Measurements from ENCODE around the gene SLC35A5.

DNA sequence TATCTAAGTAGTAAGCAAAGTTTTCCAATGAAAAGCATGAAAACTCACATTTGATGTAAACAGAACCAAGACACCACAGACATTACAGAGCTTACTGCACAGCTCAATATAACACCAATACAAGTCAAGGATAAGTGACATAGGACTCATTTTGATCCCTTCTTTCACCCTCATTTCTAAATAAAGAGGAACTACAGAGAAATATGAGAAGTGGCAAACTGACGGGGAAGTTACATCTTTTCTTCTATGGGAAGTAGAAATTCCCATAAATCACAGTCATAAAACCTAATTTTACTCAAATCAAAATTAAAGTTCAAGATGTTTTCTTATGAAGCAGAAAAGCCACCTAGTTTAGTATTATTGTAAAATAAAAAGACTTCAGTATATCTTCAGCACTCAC is 3.9 kb upstream of the SLC35A5 start:
- TF ChIP-seq POLR2A (IDR thresholded peaks at IDR 0.05; ENCODE audit: low read depth, low read length) (no peak), MAFK (IDR thresholded peaks at IDR 0.05; ENCODE audit: low read depth, low read length) (no peak), SMC3 (IDR thresholded peaks at IDR 0.05; ENCODE audit: low read depth, low read length) (no peak), BHLHE40 (IDR thresholded peaks at IDR 0.05; ENCODE audit: low read depth, low read length) (no peak), CEBPB (IDR thresholded peaks at IDR 0.05; ENCODE audit: low read depth, low read length) (no peak), RFX5 (IDR thresholded peaks at IDR 0.05; ENCODE audit: low read depth, low read length) (no peak)
- TF ChIP-seq, protein P1, sequence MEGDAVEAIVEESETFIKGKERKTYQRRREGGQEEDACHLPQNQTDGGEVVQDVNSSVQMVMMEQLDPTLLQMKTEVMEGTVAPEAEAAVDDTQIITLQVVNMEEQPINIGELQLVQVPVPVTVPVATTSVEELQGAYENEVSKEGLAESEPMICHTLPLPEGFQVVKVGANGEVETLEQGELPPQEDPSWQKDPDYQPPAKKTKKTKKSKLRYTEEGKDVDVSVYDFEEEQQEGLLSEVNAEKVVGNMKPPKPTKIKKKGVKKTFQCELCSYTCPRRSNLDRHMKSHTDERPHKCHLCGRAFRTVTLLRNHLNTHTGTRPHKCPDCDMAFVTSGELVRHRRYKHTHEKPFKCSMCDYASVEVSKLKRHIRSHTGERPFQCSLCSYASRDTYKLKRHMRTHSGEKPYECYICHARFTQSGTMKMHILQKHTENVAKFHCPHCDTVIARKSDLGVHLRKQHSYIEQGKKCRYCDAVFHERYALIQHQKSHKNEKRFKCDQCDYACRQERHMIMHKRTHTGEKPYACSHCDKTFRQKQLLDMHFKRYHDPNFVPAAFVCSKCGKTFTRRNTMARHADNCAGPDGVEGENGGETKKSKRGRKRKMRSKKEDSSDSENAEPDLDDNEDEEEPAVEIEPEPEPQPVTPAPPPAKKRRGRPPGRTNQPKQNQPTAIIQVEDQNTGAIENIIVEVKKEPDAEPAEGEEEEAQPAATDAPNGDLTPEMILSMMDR (conservative IDR thresholded peaks at IDR 0.05; ENCODE audit: low read depth, low read length), result no peak

Data from IMR-90 (cell line).